C4-2B (cell line): ENCODE results near the gene SCP2D1.

Experiments used
- H3K27ac ChIP-seq: fragments of 450-650 bp; 2 replicates; pipeline ENCODE4 v1.5.1; 2017
- CTCF ChIP-seq: fragments of 450-650 bp; conservative IDR thresholded peaks from 2 replicates; pipeline ENCODE4 v1.5.1; 2017; ENCODE audit warnings: mild to moderate bottlenecking
- ZFX ChIP-seq: fragments of 450-650 bp; IDR thresholded peaks from 2 replicates; pipeline ENCODE4 v1.6.1; 2017

Gene SCP2D1

DNA sequence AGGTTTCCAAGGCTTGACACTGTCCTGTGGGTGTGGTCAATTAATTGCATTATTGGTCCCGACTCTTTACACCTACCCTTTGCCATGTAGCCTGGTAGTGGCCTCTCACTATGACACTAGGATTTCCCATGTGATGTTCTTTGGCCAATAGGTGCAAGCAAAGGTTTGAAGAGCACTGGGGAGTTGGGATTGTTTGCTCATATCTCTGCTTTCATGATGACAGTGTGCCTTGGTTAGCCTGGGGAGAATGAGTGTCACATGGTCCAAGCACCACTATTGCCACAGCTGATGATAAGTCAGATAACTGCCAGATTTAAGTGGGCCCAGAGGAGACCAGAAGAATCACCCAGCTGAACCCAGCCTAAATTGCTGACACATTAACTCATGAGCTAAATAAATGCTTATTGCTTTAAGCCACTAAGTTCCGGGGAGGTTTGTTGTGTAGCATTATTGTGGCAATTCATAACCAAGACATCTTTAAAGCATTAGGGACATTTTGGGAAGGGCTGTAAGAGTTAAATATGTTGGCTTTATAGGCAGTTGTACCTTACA is 17.2 kb upstream of the SCP2D1 start:
- no peak for TF ChIP-seq ZFX
- TF ChIP-seq CTCF: no peak
- H3K27ac ChIP-seq: no peak overlapping the region

- no peak overlapping the region for H3K27ac ChIP-seq
- TF ChIP-seq ZFX: no peak
- no peak for TF ChIP-seq CTCF
Observed at GRCh38 chr20:18801516-18801915, 12.1 kb upstream of the SCP2D1 start.

DNA sequence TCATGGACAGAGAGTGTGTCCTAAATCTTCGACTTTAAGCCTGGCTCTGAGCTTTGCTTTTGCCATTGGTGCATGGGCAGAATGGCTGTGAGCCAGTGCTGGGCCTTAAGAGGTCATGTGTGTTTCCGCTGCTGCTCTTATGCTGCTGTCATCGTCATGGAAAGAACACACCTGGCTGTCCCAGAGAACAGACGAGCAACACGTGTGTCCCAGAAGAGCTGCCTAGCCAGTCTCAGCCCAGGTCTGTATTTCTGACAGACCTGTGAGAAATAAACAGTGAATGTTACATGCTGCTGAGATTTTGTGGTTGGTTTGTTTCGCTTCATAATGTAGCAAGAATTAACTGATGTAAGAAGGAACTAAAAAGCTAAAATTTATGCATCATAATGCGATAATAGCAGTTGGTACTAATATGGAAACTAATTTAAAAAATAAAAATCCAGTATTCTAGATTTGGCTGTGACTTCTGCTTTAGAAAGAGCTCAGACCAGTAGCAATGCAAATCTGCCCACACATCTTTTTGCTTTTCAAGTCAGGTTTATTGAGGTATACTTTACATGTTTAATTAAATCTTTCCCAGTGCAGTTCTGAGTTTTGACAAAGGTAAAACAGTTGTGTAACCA is 11.5 kb upstream of the SCP2D1 start:
- no peak for TF ChIP-seq ZFX
- no peak for TF ChIP-seq CTCF
- H3K27ac ChIP-seq: no peak overlapping the region

- no peak overlapping the region for H3K27ac ChIP-seq
- TF ChIP-seq ZFX: no peak
- no peak for TF ChIP-seq CTCF
Observed at GRCh38 chr20:18805881-18806280, 7.7 kb upstream of the SCP2D1 start.

- H3K27ac ChIP-seq: no peak overlapping the region
- no peak for TF ChIP-seq ZFX
- no peak for TF ChIP-seq CTCF
Observed at GRCh38 chr20:18808712-18809111, 4.9 kb upstream of the SCP2D1 start.

DNA sequence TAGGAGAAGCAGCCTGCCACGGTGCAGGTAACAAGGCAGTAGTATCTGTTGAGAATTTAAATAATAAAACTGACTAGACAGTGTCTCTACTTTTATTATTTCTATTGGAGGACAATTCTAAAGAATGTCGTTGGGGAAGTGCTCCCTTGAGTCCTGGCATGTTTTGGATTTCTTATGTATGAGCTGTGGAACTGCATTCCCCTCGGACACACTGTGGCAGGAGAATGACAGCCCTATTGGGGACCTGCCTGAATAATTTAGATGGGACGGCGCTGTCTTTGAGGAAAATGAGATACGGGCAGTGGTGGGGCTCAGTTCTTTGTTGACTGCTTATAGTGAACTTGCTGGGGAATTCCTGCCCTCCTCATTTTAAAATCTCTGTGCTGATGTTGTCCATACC is 2.4 kb upstream of the SCP2D1 start:
- TF ChIP-seq ZFX: no peak
- no peak for TF ChIP-seq CTCF

GRCh38 chr20:18811904-18812303 is 1.7 kb upstream of the SCP2D1 start:
- H3K27ac ChIP-seq: no peak overlapping the region
- TF ChIP-seq ZFX (no peak), CTCF (no peak)

More for the DNA sequence above, 2.4 kb upstream of the SCP2D1 start:
- no peak overlapping the region for H3K27ac ChIP-seq
